A673 (cell line): ENCODE measurements around the gene RPS6KA5. TPM values are rescaled to one million over a fixed set of nuclear protein-coding genes. Genes with fewer than 3 reads are reported as not detected.

ENCODE experiments used
- BruUV-seq: library from RNA; stranded (reverse); fragments of 400-500 nt; replicated peaks from 2 replicates; lab custom pipeline; 2021; lab: Mats Ljungman, UMichigan
- CTCF ChIA-PET: fragments of 300-600 bp; sonication (Branson Sonifier 250); formaldehyde crosslinking; loops from one replicate; lab custom pipeline; 2022; ENCODE audit warnings: antibody characterized with exemption; lab: Charles Lee
- POLR2A ChIA-PET: fragments of 300-600 bp; sonication (Branson Sonifier 250); formaldehyde crosslinking; loops from one replicate; lab custom pipeline; 2022; ENCODE audit warnings: antibody characterized with exemption; ENCODE audit not compliant: low non-redundant PET; lab: Charles Lee
- DNase-seq: peaks from one replicate; pipeline ENCODE4 v3.0.0-alpha.2; 2015; ENCODE audit warnings: low spot score
- H3K27ac ChIP-seq: fragments of 200-600 bp; sonication (generic); 2 replicates; pipeline ENCODE4 v1.5.1; 2016; ENCODE audit warnings: mixed run types, low read depth, mild to moderate bottlenecking, mixed read lengths, antibody characterized with exemption, low read length; ENCODE audit not compliant: poor library complexity, severe bottlenecking
- H3K27me3 ChIP-seq: fragments of 200-600 bp; sonication (generic); replicated peaks from 2 replicates; pipeline ENCODE4 v1.6.1; 2017; ENCODE audit warnings: mixed run types, low read depth, mild to moderate bottlenecking, mixed read lengths, antibody characterized with exemption, low read length; ENCODE audit not compliant: insufficient read depth, poor library complexity
- H3K36me3 ChIP-seq: fragments of 200-600 bp; sonication (generic); 2 replicates; pipeline ENCODE4 v1.6.1; 2016; ENCODE audit warnings: mixed run types, mild to moderate bottlenecking, mixed read lengths, antibody characterized with exemption, low read length; ENCODE audit not compliant: insufficient read depth, poor library complexity, severe bottlenecking
- H3K4me1 ChIP-seq: fragments of 200-600 bp; sonication (generic); 2 replicates; pipeline ENCODE4 v1.6.1; 2017; ENCODE audit warnings: mixed run types, mild to moderate bottlenecking, mixed read lengths, antibody characterized with exemption, low read length; ENCODE audit not compliant: insufficient read depth, poor library complexity, severe bottlenecking
- H3K4me3 ChIP-seq: fragments of 200-600 bp; sonication (generic); 2 replicates; pipeline ENCODE4 v1.5.1; 2016; ENCODE audit warnings: low read depth, mixed run types, mild to moderate bottlenecking, mixed read lengths, low read length; ENCODE audit not compliant: poor library complexity, severe bottlenecking
- H3K9me3 ChIP-seq: fragments of 200-600 bp; sonication (generic); 2 replicates; pipeline ENCODE4 v1.6.1; 2016; ENCODE audit warnings: mixed run types, low read depth, mild to moderate bottlenecking, mixed read lengths, antibody characterized with exemption, low read length; ENCODE audit not compliant: poor library complexity, severe bottlenecking
- EZH2 ChIP-seq: fragments of 200-600 bp; sonication (generic); IDR thresholded peaks from 2 replicates; pipeline ENCODE4 v1.6.1; 2017; ENCODE audit warnings: borderline replicate concordance, low read depth, mild to moderate bottlenecking, mixed read lengths, antibody characterized with exemption, low read length; ENCODE audit not compliant: poor library complexity, severe bottlenecking
- intact Hi-C: fragments of 100-400 bp; cut with micrococcal nuclease; formaldehyde crosslinking; loops from one replicate; pipeline ENCODE4 v1.10.0; 2022; ENCODE audit not compliant: unreplicated experiment
- total RNA-seq: library from RNA; stranded (reverse); gene quantifications from 2 replicates; pipeline ENCODE4 v1.2.3, GENCODE V29; 2021
- TF ChIP-seq, protein P1 (sequence below): fragments of 300-800, 200-600 bp; sonication (generic); conservative IDR thresholded peaks from 2 replicates; pipeline ENCODE4 v1.5.1; 2017; ENCODE audit warnings: low read depth, mild to moderate bottlenecking, antibody characterized with exemption, low read length, moderate library complexity, mixed read lengths

RPS6KA5 gene
- total RNA-seq, 1 experiment from 2014 or later = 7.6 TPM

DNA sequence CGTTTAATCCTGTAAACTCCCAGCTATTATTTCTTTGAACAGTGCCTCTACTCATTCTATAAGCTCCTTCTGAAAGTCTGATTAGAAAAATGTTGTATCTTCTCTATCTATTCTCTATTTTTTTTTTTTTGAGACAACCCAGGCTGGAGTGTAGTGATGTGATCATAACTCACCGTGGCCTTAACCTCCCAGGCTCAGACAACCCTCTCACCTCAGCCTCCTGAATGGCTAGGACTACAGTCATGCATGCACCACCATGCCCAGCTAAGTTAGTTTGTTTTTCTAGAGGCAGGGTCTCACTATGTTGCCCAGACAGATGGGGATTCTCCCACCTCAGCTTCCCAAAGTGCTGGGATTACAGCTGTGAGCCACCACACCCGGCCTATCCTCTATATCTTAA, 66.6 kb downstream of the RPS6KA5 start:
- DNase-seq = no peak
- ChIA-PET CTCF (no interaction called here), POLR2A (no interaction called here)
- H3K4me1 ChIP-seq = no peaks in the 10 kb centered on the region
- intact Hi-C loops = no loop called here
- no peak overlapping the region for H3K27ac ChIP-seq
- no peaks in the 10 kb centered on the region for H3K9me3 ChIP-seq
- H3K36me3 ChIP-seq = no peaks in the 10 kb centered on the region
- TF ChIP-seq, protein P1, sequence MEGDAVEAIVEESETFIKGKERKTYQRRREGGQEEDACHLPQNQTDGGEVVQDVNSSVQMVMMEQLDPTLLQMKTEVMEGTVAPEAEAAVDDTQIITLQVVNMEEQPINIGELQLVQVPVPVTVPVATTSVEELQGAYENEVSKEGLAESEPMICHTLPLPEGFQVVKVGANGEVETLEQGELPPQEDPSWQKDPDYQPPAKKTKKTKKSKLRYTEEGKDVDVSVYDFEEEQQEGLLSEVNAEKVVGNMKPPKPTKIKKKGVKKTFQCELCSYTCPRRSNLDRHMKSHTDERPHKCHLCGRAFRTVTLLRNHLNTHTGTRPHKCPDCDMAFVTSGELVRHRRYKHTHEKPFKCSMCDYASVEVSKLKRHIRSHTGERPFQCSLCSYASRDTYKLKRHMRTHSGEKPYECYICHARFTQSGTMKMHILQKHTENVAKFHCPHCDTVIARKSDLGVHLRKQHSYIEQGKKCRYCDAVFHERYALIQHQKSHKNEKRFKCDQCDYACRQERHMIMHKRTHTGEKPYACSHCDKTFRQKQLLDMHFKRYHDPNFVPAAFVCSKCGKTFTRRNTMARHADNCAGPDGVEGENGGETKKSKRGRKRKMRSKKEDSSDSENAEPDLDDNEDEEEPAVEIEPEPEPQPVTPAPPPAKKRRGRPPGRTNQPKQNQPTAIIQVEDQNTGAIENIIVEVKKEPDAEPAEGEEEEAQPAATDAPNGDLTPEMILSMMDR = no peak
- no TSS peak for BruUV-seq
- H3K4me3 ChIP-seq = no peak overlapping the region
- H3K27me3 ChIP-seq = no peaks in the 10 kb centered on the region

DNA sequence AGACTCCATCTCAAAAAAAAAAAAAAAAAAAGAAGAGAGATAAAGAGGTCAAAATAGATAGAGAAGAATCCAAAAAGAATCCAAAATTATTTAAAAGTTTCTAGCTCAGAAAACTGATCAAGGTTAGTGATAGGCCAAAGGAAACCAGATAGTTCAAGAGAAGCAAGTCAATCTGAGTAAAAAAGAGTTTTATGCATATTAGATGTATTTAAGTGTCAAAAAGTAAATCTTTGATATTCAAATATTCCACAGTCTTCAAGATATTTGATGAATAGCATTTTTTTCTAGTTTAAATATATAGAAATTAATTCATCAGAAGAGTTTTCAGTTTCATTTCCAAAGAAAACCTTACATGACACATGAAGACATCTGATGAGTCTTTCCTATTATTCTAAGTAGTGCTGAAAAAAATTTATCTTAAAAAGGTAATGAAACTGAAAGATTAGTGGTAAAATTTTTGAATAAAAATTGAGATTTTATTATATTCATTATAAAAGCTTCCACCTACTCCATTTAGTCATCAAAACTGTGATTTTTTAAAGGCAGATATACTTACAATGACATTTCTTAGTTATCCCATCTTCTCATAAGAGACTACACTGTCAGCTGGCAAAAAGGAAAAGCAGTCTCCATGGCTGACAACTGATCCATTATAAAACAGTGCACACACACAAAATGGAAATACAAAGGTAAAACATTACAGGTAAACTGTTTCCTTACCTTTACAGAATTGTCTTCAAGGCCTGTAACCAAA, 68.6 kb downstream of the RPS6KA5 start:
- Histone ChIP-seq H3K36me3 (no peaks in the 10 kb centered on the region), H3K4me1 (no peaks in the 10 kb centered on the region), H3K9me3 (no peaks in the 10 kb centered on the region), H3K27me3 (no peaks in the 10 kb centered on the region), H3K27ac (no peak overlapping the region), H3K4me3 (no peak overlapping the region)
- ChIA-PET CTCF (no interaction called here), POLR2A (no interaction called here)
- TF ChIP-seq, protein P1 = no peak
- TF ChIP-seq EZH2 = no peak
- BruUV-seq = no TSS peak
- DNase-seq = no peak
- intact Hi-C loops = no loop called here

DNA sequence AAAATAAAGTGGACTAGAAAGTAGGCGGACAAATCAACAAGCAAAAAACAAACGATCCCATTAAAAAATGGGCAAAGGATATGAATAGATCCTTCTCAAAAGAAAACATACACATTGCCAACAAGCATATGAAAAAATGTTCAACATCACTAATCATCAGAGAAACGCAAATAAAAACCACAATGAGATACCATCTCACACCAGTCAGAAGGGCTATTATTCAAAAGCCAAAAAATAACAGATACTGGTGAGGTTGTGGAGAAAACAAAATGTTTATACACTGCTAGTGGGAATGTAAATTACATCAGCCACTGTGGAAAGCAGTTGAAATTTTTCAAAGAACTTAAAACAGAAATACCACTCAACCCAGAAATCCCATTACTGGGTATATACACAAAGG, 70.3 kb downstream of the RPS6KA5 start:
- POLR2A ChIA-PET = no interaction called here
- H3K9me3 ChIP-seq = no peaks in the 10 kb centered on the region
- no peaks in the 10 kb centered on the region for H3K4me1 ChIP-seq
- no TSS peak for BruUV-seq
- CTCF ChIA-PET = no interaction called here
- H3K4me3 ChIP-seq = no peak overlapping the region
- H3K27ac ChIP-seq = no peak overlapping the region
- no peaks in the 10 kb centered on the region for H3K27me3 ChIP-seq
- intact Hi-C loops = no loop called here
- TF ChIP-seq EZH2 = no peak
- TF ChIP-seq, protein P1 = no peak
- no peaks in the 10 kb centered on the region for H3K36me3 ChIP-seq
- DNase-seq = no peak
